ENCODE measurements around the gene MBTPS2.
"Not testable (repeated sequence)": the region's sequence is repeated elsewhere in the genome, so short reads cannot be mapped to it uniquely, and the experiment has no call there.

Gene MBTPS2

GRCh38 chrX:21839334-21840192, at the start of gene MBTPS2:
Gene MBTPS2, plus strand, starts transcription at chrX:21839617. Its CDS starts 118 bp downstream, at chrX:21839735.
- DNase-seq, result peak; percentile 85

GRCh38 chrX:21798677-21799219, 40.7 kb upstream of the MBTPS2 start:
- no peak for DNase-seq

- DNase-seq, result no peak
Measured at GRCh38 chrX:21799767-21800166, 39.6 kb upstream of the MBTPS2 start.

GRCh38 chrX:21800344-21800770, 39.1 kb upstream of the MBTPS2 start:
- DNase-seq, result no peak

GRCh38 chrX:21802054-21802670, 37.3 kb upstream of the MBTPS2 start:
- DNase-seq, result no peak

- no peak for DNase-seq
Measured at GRCh38 chrX:21802839-21803238, 36.6 kb upstream of the MBTPS2 start.

- peak; percentile 0 for DNase-seq
Measured at GRCh38 chrX:21806691-21807090, 32.7 kb upstream of the MBTPS2 start.

GRCh38 chrX:21811832-21812231, 27.6 kb upstream of the MBTPS2 start:
- no peak for DNase-seq

- DNase-seq, result no peak
Measured at GRCh38 chrX:21812628-21813027, 26.8 kb upstream of the MBTPS2 start.

- DNase-seq, result no peak
Measured at GRCh38 chrX:21813612-21814368, 25.6 kb upstream of the MBTPS2 start.

GRCh38 chrX:21816136-21816535, 23.3 kb upstream of the MBTPS2 start:
- no peak for DNase-seq

GRCh38 chrX:21820170-21820569, 19.2 kb upstream of the MBTPS2 start:
- DNase-seq, result not testable (repeated sequence)

- no peak for DNase-seq
Measured at GRCh38 chrX:21821875-21822274, 17.5 kb upstream of the MBTPS2 start.

- no peak for DNase-seq
Measured at GRCh38 chrX:21831496-21831895, 7.9 kb upstream of the MBTPS2 start.

- DNase-seq, result no peak
Measured at GRCh38 chrX:21837056-21837455, 2.4 kb upstream of the MBTPS2 start.

GRCh38 chrX:21838937-21839333, 482 bp upstream of the MBTPS2 start:
- DNase-seq, result no peak

GRCh38 chrX:21840193-21840545, 752 bp downstream of the MBTPS2 start:
- DNase-seq, result peak; percentile 64

GRCh38 chrX:21843179-21843578, 3.8 kb downstream of the MBTPS2 start:
- DNase-seq, result no peak

- no peak for DNase-seq
Measured at GRCh38 chrX:21845096-21845495, 5.7 kb downstream of the MBTPS2 start.

- no peak for DNase-seq
Measured at GRCh38 chrX:21847342-21847741, 7.9 kb downstream of the MBTPS2 start.

- DNase-seq, result no peak
Measured at GRCh38 chrX:21853578-21853977, 14.2 kb downstream of the MBTPS2 start.

GRCh38 chrX:21855937-21856415, 16.6 kb downstream of the MBTPS2 start, which contains the start of gene YY2:
Gene YY2, plus strand, starts transcription at chrX:21855987. Its CDS starts 498 bp downstream, at chrX:21856485.
- DNase-seq, result no peak

GRCh38 chrX:21856504-21856903, 17.1 kb downstream of the MBTPS2 start:
- no peak for DNase-seq
